Mammary epithelial cell (primary cell): ENCODE data around the gene DTX1.

Experiments used
- EZH2 ChIP-seq: IDR thresholded peaks from 2 replicates; pipeline ENCODE4 v1.6.1; 2012; ENCODE audit warnings: low read length, inconsistent platforms, borderline replicate concordance
- TF ChIP-seq, protein P1 (sequence below), 2 donors: IDR thresholded peaks in 1 of 2; conservative IDR thresholded peaks in 1 of 2; 2 replicates each; pipeline ENCODE4 v1.5.1; 2011 to 2012; ENCODE audit warnings: inconsistent platforms in 2 of 2, low read length in 2 of 2, mild to moderate bottlenecking in 2 of 2, control low read depth in 1 of 2, low read depth in 1 of 2; ENCODE audit not compliant: insufficient read depth in 1 of 2; ENCODE audit errors: extremely low read depth in 1 of 2

DNA sequence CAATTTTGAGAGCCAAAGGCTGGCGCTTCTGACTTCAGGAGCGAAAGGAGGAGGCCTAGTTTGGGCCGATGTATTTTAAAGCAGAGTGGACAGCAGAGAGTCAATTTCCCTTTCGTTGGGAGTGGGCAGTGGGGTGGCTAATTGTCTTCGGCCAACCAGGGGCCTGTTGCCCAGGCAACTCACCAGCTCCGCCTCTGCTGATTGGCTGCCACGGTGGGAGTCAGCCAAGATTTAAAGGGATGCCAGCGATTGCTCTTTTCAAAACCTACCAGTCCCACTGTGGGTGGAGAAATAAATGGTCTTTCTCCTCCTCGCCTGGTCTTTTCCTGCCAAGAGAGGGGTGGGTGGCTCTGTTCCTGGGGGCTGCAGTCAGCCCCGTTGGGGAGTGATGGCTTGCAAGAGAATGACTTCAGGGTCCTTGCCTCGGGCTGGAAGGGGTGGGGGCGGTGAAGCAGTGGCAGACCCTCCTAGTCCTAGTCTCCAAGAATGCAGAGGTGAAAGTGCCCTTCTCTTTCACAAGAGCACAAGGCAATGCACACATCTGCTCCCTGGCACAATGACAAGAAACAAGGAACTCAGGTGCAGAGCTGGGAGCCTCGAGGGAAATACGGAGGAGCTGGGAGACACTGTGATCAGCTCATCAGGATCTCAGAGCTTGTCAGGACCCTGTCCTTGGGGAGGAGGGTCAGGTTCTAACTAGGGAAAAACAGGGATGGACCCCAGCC lies 41.3 kb downstream of the DTX1 start:
- TF ChIP-seq, protein P1, sequence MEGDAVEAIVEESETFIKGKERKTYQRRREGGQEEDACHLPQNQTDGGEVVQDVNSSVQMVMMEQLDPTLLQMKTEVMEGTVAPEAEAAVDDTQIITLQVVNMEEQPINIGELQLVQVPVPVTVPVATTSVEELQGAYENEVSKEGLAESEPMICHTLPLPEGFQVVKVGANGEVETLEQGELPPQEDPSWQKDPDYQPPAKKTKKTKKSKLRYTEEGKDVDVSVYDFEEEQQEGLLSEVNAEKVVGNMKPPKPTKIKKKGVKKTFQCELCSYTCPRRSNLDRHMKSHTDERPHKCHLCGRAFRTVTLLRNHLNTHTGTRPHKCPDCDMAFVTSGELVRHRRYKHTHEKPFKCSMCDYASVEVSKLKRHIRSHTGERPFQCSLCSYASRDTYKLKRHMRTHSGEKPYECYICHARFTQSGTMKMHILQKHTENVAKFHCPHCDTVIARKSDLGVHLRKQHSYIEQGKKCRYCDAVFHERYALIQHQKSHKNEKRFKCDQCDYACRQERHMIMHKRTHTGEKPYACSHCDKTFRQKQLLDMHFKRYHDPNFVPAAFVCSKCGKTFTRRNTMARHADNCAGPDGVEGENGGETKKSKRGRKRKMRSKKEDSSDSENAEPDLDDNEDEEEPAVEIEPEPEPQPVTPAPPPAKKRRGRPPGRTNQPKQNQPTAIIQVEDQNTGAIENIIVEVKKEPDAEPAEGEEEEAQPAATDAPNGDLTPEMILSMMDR (conservative IDR thresholded peaks at IDR 0.05 in 1 of 2, IDR thresholded peaks at IDR 0.05 in 1 of 2; ENCODE audit: extremely low read depth in 1 of 2, insufficient read depth in 1 of 2, low read depth in 1 of 2, low read length in 2 of 2): no peak
- no peak for TF ChIP-seq EZH2
